NCI-H446 treated with DMSO at 0.1 percent for 48 hours (cell line): ENCODE data around the gene LHPP.
A peak's percentile ranks its signal among the peaks of the same experiment; 100 is the strongest.
"Not testable (repeated sequence)": the region's sequence is repeated elsewhere in the genome, so short reads cannot be mapped to it uniquely, and the experiment has no call there.

Experiments
- DNase-seq: peaks from one replicate; lab custom pipeline; 2025; lab: John Stamatoyannopoulos, UW

Gene LHPP, protein sequence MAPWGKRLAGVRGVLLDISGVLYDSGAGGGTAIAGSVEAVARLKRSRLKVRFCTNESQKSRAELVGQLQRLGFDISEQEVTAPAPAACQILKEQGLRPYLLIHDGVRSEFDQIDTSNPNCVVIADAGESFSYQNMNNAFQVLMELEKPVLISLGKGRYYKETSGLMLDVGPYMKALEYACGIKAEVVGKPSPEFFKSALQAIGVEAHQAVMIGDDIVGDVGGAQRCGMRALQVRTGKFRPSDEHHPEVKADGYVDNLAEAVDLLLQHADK

GRCh38 chr10:124461642-124462347, at the start of gene LHPP:
LHPP (plus strand) TSS chr10:124461823; CDS start chr10:124461863, 40 bp downstream.
- peak; percentile 38 for DNase-seq

- no peak for DNase-seq
Observed at GRCh38 chr10:124414076-124414475, 47.5 kb upstream of the LHPP start.

GRCh38 chr10:124415210-124415609, 46.4 kb upstream of the LHPP start:
- DNase-seq, result no peak

- no peak for DNase-seq
Observed at GRCh38 chr10:124416733-124417132, 44.9 kb upstream of the LHPP start.

GRCh38 chr10:124417895-124418725, 43.5 kb upstream of the LHPP start:
- no peak for DNase-seq

DNA sequence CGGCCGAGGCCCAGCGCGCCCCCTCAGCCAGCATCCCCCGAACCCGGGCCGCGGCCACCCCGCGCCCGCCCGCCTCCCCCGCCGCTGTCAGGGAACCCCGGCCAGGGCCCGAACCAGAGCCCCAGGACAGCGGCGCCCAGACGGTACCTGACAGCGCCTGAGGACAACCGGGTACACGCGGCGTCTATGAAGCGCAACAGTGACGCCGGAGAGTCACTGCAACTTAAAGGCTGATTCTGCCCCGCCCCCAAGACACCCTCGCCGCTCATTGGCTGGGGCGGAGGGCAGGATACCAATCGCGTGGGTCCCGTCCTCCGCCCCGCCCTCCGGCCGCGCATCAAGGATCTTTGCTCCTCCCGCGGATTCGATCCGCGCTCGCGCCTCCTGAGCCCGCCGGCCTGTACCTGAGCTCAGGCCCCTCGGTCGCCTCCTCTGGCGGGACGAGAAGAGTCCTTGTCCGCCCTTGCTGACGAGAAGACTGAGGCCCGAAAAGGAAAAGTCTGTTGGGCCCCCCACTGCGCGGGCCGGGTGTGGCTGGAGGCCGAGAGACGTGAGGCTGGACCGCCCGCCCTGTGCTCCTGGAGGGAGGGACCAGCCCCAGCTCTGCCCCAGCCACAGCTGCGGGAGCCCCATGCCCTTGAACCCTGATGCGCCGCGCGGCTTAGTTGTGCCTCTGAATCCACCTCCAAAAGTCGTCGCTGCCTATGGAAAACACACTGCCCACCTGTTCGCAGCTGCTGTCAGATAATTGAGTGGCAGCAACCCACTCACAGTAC, 42.7 kb upstream of the LHPP start, which contains the start of gene OAT:
TSS of gene OAT (minus strand) at position 198 of the 776 bp plus-strand sequence. CDS start 6,752 bp downstream, outside the sequence.
- peak; percentile 77 for DNase-seq

DNA sequence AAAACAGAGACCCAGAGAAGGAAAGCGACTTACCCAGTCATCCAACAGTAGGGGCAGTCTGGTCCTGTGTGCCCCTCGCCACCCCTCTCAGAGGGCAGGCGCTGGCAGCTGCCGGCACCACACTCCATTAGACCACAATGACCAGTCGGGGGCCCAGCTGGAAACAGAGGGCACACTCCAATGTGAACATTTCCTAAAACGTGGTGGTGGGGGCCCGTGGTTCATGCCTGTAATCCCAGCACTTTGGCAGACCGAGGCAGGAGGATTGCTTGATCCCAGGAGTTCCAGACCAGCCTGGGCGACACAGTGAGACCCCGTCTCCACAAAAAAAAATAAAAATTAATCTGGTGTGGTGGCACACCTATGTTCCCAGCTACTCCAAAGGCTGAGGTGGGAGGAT, 42.0 kb upstream of the LHPP start:
- DNase-seq, result no peak

DNA sequence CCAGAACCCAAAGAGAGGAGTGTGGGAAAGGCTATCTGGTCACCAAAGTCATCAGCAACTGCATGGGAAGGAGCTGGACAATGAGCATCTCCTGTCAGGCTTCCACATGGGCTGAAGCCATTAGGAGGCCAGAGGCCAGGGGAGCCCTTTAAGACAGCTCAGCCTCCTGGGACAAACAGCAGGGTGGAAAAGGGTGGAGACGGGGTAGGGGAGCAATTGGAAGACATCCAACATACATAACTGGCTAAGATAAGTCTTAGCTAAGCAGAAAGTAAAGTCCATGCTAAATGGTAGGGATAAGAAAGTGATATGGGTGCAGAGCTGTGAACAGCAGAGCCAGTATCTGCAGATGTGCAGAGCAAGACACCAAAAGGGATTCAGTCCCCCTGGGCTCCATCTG, 41.4 kb upstream of the LHPP start:
- DNase-seq, result no peak

- DNase-seq, result no peak
Observed at GRCh38 chr10:124422742-124423141, 38.9 kb upstream of the LHPP start.

- DNase-seq, result no peak
Observed at GRCh38 chr10:124423813-124424212, 37.8 kb upstream of the LHPP start.

- no peak for DNase-seq
Observed at GRCh38 chr10:124425227-124425962, 36.2 kb upstream of the LHPP start.

GRCh38 chr10:124428207-124428777, 33.3 kb upstream of the LHPP start:
- DNase-seq, result no peak

- DNase-seq, result no peak
Observed at GRCh38 chr10:124429576-124429975, 32.0 kb upstream of the LHPP start.

- no peak for DNase-seq
Observed at GRCh38 chr10:124430077-124430476, 31.5 kb upstream of the LHPP start.

DNA sequence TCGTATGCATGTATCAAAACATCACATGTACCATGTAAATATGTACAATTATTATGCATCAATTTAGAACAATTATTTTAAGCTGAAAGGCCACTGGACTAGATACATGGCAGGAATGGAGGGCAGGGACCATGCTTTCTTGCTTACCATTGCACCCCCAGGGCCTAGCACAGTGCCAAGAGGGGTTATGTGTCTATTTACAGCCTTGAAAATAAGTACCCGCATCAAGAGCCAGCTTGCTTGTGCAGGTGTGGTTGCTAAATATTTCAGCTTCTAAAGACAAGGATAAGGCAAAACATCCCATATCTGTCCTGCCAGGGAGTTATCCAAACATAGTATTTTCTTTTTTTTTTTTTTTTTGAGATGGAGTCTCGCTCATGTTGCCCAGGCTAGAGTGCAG, 28.2 kb upstream of the LHPP start:
- DNase-seq, result no peak

DNA sequence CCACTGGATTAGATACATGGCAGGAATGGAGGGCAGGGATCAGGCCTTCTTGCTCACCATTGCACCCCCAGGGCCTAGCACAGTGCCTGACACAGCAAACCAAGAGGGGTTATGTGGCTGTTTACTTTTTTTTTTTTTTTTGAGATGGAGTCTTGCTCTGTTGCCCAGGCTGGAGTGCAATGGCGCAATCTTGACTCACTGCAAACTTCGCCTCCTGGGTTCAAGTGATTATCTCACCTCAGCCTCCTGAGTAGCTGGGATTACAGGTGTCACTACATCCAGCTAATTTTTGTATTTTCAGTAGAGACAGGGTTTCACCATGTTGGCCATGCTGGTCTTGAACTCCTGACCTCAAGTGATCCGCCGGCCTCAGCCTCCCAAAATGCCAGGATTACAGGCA, 25.9 kb upstream of the LHPP start:
- not testable (repeated sequence) for DNase-seq

- no peak for DNase-seq
Observed at GRCh38 chr10:124436191-124436638, 25.4 kb upstream of the LHPP start.

- DNase-seq, result not testable (repeated sequence)
Observed at GRCh38 chr10:124441694-124442093, 19.9 kb upstream of the LHPP start.

- DNase-seq, result no peak
Observed at GRCh38 chr10:124446830-124447750, 14.5 kb upstream of the LHPP start.
